Liver (tissue), 2 donors: ENCODE measurements around the gene CADPS.

Source experiments
- FOXA2 ChIP-seq: IDR thresholded peaks from 2 replicates; pipeline ENCODE4 v1.6.1; 2016; ENCODE audit warnings: antibody characterized with exemption
- TAF1 ChIP-seq: conservative IDR thresholded peaks from 2 replicates; pipeline ENCODE4 v1.6.1; 2016; ENCODE audit warnings: antibody characterized with exemption, mild to moderate bottlenecking
- YY1 ChIP-seq: IDR thresholded peaks from 2 replicates; pipeline ENCODE4 v1.6.1; 2016; ENCODE audit warnings: antibody characterized with exemption, mild to moderate bottlenecking
- TF ChIP-seq, protein P1 (sequence below): IDR thresholded peaks from 2 replicates; pipeline ENCODE4 v1.6.1; 2016; ENCODE audit warnings: antibody characterized with exemption, mild to moderate bottlenecking
- donor health status: healthy.

DNA sequence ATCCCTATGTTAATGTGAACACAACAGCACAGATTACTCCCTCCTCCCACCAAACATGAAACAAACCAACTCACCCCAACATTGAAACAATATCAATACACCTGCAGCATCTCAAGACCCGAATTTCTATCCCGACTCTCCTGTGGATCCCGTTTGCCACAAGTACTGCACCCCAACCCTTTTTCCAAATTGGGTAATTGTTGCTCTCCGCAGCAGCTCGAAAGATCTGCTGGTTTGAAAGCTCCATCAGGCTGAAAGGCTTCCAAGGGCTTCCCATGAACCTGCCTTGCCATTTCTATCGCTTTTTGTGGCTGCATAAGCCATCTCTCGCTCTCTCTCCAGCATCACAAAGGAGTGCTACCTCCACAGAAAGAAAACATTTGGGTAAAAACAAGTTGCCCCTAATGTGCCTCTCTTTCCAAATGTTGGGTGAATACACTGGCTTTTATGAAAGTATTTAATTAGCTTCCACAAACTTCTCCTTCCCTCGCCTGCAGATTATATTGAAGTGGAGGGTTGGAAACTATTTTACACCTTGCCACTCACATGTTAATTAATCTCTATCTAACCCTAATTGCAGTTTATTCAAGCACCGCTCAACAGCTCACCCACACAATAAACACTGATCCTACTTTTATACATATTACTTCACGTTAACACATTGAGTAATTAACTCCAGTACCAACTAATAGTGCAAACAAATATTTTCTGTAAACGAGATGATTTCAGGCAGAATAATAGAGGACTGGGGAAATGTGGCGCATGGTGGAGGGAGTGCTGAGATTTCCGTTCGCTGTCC is 499.4 kb downstream of the CADPS start:
- no peak for TF ChIP-seq YY1
- TF ChIP-seq FOXA2 = no peak
- TF ChIP-seq TAF1 = no peak
- TF ChIP-seq, protein P1, sequence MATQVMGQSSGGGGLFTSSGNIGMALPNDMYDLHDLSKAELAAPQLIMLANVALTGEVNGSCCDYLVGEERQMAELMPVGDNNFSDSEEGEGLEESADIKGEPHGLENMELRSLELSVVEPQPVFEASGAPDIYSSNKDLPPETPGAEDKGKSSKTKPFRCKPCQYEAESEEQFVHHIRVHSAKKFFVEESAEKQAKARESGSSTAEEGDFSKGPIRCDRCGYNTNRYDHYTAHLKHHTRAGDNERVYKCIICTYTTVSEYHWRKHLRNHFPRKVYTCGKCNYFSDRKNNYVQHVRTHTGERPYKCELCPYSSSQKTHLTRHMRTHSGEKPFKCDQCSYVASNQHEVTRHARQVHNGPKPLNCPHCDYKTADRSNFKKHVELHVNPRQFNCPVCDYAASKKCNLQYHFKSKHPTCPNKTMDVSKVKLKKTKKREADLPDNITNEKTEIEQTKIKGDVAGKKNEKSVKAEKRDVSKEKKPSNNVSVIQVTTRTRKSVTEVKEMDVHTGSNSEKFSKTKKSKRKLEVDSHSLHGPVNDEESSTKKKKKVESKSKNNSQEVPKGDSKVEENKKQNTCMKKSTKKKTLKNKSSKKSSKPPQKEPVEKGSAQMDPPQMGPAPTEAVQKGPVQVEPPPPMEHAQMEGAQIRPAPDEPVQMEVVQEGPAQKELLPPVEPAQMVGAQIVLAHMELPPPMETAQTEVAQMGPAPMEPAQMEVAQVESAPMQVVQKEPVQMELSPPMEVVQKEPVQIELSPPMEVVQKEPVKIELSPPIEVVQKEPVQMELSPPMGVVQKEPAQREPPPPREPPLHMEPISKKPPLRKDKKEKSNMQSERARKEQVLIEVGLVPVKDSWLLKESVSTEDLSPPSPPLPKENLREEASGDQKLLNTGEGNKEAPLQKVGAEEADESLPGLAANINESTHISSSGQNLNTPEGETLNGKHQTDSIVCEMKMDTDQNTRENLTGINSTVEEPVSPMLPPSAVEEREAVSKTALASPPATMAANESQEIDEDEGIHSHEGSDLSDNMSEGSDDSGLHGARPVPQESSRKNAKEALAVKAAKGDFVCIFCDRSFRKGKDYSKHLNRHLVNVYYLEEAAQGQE = no peak
